Head of caudate nucleus (tissue), 42 donors: Measurements from ENCODE around the gene R3HCC1L.

Experiments
- DNase-seq, 42 donors: peaks; one replicate each; pipeline versions ENCODE4 v3.0.0 to v3.0.0-alpha.2; 2020 to 2021; ENCODE audit warnings: mixed read lengths in 7 of 42
- intact Hi-C: fragments of 100-400 bp; cut with DNase I; formaldehyde crosslinking; loops from one replicate; pipeline ENCODE4 v1.15.0; 2022

The R3HCC1L gene

DNA sequence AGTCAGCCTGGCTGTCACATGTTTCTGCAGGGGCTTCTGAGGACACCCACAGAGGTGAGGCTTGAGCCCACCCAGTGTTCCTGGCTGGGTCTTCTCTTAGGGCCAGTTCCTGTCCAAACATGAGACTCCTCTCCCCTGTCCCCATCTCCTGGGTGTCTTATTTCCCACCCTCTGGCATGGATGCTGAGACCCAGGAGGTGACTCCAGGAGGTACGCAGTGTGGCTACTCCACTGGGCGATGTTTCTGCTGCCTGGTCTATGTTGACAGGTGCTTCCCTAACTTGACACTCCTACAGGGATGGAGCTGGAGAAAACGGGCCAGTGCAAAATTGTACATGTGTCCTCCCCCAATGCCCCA, 159.8 kb downstream of the R3HCC1L start:
- intact Hi-C loops = no loop called here
- no peak for DNase-seq
